Erythroblast (primary cell): Measurements from ENCODE around the gene SHFL.

Source experiments
- DNase-seq, 2 experiments: peaks; one replicate each; lab custom pipeline; 2025; lab: John Stamatoyannopoulos, UW
- GATA1 ChIP-seq: IDR thresholded peaks from 2 replicates; pipeline ENCODE4 v1.6.1; 2011; ENCODE audit warnings: low read depth, mild to moderate bottlenecking, control low read depth, low read length, moderate library complexity
- POLR2A ChIP-seq: IDR thresholded peaks from 2 replicates; pipeline ENCODE4 v1.6.1; 2011; ENCODE audit warnings: mild to moderate bottlenecking, low read length

SHFL gene

GRCh38 chr19:10107817-10108367 is 21.8 kb downstream of the SHFL start:
- no peak for TF ChIP-seq GATA1
- no peak for TF ChIP-seq POLR2A
- no peak for DNase-seq

GRCh38 chr19:10109528-10109927 is 23.4 kb downstream of the SHFL start:
- no peak for DNase-seq
- no peak for TF ChIP-seq GATA1
- TF ChIP-seq POLR2A: no peak

GRCh38 chr19:10110076-10110971 is 24.2 kb downstream of the SHFL start:
- TF ChIP-seq GATA1: no peak
- no peak for TF ChIP-seq POLR2A
- no peak for DNase-seq

- DNase-seq: no peak
- TF ChIP-seq GATA1: no peak
- TF ChIP-seq POLR2A: no peak
Measured at GRCh38 chr19:10110972-10111317, 24.8 kb downstream of the SHFL start.

- no peak for TF ChIP-seq POLR2A
- no peak for TF ChIP-seq GATA1
- DNase-seq: no peak
Measured at GRCh38 chr19:10111405-10111811, 25.3 kb downstream of the SHFL start, which contains the start of gene P2RY11. P2RY11 (plus strand) TSS chr19:10111693; CDS start chr19:10111722, 29 bp downstream.

GRCh38 chr19:10112037-10112761 is 26.1 kb downstream of the SHFL start:
- TF ChIP-seq GATA1 (no peak), POLR2A (peak; percentile 41)
- no peak for DNase-seq

GRCh38 chr19:10112895-10113591 is 26.9 kb downstream of the SHFL start:
- peak; percentile 53 to 56 for DNase-seq
- TF ChIP-seq GATA1 (no peak), POLR2A (no peak)

GRCh38 chr19:10113592-10113963 is 27.5 kb downstream of the SHFL start:
- TF ChIP-seq POLR2A (peak; percentile 48), GATA1 (no peak)

GRCh38 chr19:10113964-10114650 is 28.0 kb downstream of the SHFL start:
- peak in 1 of 2 experiments; percentile 32 for DNase-seq
- TF ChIP-seq POLR2A: peak; percentile 38
- TF ChIP-seq GATA1: no peak

More at GRCh38 chr19:10113592-10113963, 27.5 kb downstream of the SHFL start:
- no peak for DNase-seq

- TF ChIP-seq GATA1 (no peak), POLR2A (no peak)
- DNase-seq: no peak
Measured at GRCh38 chr19:10114651-10115391, 28.7 kb downstream of the SHFL start.

GRCh38 chr19:10115392-10116084 is 29.4 kb downstream of the SHFL start:
- no peak for DNase-seq
- no peak for TF ChIP-seq GATA1
- TF ChIP-seq POLR2A: no peak

- no peak for DNase-seq
- TF ChIP-seq POLR2A (no peak), GATA1 (no peak)
Measured at GRCh38 chr19:10116085-10116865, 30.2 kb downstream of the SHFL start.
